HG03039 (cell line): ENCODE measurements around the gene CLEC16A.

Experiments used
- ATAC-seq: cut with Tn5 transposase; IDR thresholded peaks from one replicate; pipeline ENCODE4 v1.9.1; 2021; ENCODE audit warnings: mild to moderate bottlenecking, moderate library complexity; ENCODE audit not compliant: unreplicated experiment

Gene CLEC16A

DNA sequence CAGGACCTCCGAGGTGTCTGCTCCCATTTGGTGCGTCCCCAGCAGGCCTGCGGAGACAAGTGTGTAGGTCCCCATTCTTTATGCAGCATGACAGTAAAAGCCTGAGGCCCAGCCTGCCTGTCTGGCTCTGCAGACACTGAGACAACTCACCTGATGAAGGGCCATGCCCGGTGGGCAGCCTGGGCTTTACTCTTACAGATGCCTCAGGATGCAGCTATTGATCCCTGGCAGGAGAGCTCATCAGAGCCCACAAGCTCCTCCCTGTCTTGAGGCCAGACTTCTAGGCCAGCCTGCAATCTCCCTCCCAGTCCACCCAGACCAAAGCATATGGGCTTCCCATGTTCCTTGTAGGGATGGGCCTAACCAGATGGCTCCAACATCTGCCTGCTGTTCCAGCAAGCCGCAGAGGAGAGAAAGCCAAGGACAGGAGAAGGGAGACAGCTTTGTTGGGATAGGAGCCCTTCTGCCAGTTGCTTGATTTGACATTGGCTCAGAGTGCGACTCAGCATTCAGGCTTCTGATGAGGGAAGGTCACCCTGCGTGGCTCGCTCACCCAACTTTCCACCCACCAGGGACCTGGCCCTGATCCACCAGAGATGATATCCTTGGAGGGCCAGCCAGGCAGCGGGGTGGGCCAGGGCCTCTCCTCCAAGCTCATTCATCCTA, 224.2 kb downstream of the CLEC16A start:
- ATAC-seq = no peak

DNA sequence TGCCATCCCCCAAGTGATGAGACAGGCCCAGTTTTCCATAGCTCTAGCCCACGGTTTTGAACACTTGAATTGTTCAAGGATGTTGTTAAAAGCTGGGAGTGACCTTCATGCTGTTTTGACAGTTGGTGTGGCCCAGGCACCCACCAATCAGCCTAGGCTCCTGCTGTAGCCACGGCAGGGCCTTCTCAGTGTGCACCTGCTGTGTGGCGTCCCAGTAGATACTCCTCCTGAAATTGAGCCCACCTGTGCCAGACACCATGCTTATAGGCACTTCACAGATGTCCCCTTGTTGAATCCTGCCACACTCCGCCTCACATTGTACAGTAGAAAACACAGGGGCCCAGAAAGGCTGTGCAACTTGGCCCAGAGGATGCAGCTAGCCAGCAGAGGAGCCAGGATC, 225.3 kb downstream of the CLEC16A start:
- ATAC-seq = no peak

DNA sequence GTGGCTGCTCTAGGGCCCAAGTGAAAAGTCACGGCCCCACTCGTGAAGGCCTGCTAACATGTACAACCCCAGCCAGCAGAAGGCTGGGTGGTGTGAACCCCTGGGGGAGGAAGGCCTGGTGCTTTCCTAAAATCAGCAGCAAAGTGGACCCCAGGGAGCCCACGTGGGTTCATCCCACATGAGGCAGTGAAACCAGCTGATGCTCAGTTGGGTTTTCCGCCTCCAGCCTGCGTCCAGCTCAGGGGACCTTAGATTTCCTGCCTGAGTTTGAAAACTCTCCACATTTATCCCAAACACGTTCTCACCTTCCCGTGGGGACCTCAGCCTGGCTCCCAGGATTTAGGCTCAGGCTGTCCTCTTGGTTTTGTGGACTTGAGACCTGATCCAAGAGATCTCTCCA, 225.8 kb downstream of the CLEC16A start:
- no peak for ATAC-seq

DNA sequence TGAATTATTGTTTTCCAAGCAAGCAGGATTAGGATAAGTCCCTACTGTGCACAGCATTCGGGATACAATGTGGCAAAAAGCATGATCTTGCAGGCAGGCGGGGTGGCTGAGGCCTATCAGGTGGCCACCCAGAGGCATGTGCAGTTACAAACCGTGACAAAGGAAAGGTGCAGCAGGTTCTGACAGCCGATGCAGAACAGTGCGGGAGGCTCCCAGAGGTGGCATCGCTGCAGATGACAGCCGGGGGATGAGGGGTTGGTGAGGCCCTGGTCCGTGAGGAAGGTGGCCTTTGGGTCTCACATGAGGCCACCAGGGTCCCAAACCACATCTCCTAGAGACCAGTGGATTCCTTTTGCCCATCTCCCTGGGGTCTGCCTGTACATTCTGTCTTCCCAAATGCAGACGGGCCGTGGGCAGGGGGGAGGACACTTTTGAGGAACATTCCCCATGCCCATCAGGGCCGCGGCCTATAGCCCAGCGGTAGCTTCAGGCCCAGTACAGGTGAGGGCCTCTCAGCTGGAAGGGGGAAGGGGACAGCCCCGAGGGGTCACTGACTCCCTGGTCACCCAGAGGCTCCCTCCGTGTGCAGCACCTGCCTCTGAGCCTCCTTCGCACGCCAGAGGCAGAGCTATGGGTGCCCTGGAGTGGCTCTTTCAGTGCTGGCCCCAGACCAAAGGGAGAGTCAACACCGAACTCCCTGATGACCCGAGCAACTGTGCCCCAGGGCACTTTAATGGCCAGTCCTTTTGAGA, 226.5 kb downstream of the CLEC16A start:
- no peak for ATAC-seq

DNA sequence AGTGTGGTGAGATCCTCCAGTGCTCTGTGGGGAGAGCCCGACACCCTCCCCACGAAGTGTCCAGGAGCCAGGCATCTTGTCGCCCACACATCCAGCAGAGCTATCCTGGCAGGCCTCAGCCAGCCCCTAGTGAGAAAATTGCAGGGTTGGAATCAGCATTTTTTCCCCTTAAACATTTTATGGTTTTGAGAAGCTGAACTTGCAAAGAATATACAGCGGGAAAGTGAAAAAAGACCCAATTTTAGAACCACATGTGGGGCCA, 227.0 kb downstream of the CLEC16A start:
- ATAC-seq = no peak

DNA sequence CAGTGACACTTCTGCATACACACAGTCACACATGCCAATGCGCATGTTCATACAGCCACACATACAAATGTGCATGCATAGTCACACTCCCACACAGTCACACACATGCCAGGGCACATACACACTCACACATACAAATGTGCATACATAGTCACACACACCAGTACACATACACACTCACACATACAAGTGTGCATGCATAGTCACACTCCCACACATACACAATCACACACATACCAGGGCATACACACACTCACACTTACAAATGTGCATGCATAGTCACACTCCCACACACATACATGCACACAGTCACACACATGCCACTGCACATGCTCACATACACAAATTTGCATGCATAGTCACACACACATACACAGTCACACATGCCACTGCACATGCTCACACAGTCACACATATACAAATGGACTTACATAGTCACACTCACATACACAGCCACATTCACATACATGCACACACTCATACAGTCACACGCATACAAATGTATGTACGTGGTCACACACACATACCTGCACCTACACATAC, 227.5 kb downstream of the CLEC16A start:
- ATAC-seq = no peak

DNA sequence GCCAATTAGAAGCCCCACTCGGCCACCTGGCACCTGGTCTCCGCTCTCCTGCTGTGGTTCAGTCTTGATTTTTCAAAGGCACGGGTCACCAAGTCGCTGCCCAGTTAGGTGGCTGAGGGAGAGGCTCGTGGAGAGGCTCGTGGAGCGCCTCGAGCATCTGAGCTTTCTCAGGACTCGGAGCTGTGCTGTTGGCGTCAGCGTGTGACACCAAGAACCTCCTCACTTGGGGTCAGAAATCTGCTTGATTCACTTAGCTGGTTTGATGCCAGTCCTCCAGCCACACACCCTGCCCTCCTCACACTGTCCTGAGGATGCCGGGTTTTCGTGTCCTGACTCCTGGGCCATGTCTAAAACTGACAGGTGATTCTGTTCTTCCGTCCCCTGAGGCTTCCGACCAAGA, 229.1 kb downstream of the CLEC16A start:
- no peak for ATAC-seq

DNA sequence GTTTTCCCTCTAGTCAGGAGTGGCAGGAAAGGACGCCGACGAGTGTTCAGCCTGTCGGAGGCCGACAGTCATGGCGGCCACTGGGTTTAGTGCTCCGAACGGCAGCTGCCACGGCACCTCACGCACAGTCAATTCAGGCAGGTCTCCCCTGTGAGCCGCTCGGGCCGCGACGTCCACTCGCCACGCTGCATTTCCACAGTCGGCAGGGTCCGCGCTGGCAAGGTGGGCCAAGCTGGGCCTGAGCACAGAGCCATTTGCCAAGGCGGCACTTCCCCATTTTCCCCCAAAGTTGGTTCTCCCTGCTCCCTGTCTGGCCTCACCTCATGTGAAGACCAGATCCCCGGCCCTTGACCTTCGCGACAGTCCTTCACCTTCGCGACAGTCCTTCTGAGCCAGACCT, 229.8 kb downstream of the CLEC16A start:
- no peak for ATAC-seq

DNA sequence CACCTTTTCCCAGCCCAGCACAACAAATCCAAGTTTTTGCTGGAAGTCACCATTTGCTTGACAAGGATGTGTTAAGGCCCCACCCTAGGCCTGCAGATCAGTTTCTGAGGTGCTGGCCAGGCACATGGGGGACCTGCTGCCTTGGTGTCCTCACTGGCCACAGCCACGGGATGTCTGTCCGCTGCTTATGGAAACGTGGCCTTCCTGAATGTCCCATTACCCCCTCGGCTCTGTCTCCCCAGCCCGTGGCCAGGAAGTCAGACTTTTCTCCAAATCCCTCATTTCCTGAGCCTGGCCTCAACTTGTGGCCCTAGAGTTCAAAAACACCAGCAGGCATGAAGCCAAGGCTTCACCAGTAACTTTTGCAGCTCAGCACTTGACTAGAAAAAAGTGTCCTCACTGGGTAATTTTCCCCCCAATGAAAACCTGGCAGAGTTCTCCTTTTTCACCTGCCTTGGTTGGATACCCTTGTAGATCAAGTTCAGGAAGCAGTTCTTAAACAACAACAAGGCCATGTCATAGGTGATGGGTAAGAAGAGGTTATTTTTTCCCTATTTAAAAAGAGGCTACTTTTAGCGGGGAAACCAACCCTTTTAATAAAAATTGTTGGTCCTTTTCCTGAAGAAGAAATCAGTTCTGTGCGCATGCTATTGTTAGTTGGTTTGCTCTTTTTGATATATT, 230.9 kb downstream of the CLEC16A start:
- ATAC-seq = no peak

DNA sequence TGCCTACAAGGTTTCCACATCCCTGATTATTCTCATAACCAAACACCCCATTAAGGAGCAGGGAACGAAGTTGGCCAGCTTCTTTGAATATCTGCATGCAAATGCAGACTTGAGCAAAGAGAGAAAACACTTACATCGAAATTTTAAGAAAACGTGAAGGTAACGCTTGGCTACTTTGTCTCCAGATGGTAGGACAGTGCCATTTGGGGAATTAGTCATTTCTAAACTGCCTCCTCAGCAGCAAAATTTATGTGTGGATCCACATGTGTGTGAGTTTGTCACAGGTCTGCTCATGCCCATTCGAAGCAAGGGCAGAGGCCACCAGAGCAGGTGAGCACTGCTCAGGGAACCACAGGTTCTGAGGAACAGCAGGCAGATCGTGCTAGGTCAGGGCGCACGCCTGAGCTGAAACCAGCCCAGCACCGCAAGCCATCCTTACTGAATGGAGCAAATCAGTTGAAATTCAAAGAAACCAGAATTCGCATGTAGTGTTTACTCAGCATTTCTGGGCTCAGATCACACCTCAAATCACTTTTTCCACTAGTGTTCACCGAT, 231.5 kb downstream of the CLEC16A start:
- no peak for ATAC-seq

DNA sequence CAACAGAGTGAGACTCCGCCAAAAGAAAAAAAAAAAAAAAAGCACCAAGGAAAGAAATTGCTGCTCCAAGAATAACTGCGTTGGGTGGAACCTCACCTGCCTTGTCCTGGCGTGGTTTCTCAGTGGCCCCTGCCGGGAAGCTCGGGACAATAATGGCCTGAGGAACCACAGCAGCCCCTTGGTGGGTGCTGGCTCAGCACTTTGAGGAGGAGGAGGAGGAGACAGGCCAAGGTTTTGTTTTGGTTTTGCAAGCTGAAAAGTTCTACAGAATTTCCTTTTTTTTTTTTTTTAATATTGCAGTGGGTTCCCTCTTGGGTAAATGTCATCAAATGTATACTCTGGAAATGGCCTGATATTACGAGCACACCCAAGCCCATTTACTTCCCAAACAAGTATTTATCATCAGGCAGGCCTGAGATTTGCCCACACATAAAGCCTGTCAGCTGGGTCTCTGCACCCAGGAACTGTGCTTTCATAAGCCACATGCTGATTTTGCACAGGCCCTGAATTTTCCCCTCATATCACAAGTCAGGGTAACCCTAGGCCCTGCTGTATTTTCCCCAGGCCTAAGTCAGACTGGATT, 233.3 kb downstream of the CLEC16A start:
- no peak for ATAC-seq

DNA sequence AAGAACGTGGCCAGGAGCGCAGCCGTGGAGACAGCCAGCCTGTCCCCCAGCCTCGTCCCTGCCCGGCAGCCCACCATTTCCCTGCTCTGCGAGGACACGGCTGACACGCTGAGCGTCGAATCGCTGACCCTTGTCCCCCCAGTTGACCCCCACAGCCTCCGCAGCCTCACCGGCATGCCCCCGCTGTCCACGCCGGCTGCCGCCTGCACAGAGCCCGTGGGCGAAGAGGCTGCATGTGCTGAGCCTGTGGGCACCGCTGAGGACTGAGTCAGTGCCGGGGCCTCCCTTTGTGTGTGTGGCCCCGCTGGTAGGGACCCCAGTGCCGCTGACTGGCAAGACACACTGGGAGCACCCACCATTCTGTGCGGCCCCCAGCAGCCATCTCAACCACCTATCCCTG, 234.1 kb downstream of the CLEC16A start:
- no peak for ATAC-seq

DNA sequence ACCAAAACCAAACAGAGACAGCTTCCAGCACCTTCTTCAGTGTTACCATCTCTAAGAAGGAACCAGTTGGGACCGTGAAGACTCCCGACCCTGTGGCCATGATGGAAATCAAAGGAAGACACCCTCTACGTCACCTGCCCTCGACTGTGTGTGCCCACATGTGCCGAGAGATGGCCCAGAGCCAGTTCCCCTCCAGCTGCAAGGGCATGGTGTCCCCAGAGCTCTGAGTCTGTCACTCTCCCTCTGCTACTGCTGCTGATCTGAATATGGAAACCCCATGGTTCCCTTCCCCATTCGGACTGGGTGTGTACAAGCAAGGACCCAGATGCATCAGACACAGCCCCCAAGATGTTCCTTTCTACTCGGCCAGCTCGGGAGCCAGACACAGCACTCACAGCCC, 235.2 kb downstream of the CLEC16A start:
- no peak for ATAC-seq

DNA sequence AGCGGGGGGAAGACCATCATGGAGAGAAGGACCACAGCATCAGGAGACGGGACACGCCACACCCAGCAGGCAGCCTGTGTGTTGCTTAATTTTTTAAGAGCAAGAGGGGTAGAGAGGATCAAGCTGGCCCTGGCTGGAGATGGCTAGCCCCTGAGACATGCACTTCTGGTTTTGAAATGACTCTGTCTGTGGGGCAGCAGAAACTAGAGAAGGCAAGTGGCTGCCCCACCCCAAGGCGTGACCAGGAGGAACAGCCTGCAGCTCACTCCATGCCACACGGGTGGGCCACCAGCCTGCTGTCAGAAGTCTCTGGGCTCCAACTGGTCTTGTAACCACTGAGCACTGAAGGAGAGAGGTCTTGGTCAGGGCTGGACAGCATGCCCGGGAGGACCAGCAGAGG, 236.1 kb downstream of the CLEC16A start:
- no peak for ATAC-seq

DNA sequence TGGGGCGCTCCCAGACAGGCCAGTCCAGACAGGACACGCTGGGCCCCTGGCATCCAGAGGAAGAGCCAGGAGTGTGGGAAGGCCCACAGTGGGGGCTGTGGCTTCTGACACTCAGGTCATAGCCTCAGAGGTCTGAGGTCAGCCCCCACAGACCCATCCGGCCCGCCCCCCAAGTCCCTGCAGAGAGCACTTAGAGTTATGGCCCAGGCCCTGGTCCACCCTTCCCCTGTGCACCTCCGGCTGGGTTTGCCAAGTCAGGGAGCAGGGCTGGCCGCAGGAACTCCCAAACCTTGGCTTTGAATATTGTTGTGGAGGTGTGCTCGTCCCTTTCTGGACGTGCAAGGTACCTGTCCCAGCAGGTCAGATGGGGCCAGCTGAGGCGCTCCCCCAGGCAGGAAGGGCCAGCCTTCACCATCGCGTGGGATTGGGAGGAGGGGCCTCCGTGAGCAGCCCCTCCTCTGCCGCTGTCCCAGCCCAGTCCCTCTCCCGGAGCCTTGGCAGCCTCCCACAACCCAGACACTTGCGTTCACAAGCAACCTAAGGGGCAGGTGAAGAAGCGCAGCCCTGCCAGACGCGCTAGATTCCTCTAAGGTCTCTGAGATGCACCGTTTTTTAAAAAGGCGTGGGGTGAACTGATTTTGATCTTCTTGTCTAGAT, 237.0 kb downstream of the CLEC16A start:
- no peak for ATAC-seq

DNA sequence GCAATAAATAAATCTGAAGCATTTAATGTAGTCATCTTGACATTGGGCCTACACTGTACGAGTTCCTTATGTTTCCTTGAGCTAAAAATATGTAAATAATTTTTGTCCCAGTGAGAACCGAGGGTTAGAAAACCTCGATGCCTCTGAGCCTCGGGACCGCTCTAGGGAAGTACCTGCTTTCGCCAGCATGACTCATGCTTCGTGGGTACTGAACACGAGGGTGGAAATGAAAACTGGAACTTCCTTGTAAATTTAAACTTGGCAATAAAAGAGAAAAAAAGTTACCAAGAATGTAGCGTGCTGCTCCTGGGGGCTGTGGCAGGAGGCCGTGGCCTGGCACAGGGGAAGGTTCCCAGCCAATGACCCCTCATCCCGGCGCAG, 237.5 kb downstream of the CLEC16A start:
- no peak for ATAC-seq

DNA sequence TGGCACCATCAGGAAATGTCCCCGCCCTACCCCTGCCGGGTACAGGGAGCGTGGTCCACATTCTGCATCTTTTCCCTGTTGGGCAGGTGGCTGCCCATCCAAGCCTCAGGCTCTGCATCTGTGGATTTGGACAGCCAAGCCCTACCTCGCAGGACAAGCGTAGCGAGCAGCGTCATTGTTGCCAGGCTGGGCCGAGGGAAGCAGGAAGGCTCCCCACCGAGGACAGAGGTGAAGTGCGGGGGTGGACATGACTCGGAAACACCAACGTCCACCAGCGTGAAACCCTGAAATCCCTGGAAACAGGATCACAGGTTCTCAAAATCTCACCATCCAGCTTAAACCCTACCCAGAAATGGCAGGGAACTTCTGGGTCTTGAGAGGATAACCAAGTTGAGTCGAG, 238.0 kb downstream of the CLEC16A start:
- no peak for ATAC-seq

DNA sequence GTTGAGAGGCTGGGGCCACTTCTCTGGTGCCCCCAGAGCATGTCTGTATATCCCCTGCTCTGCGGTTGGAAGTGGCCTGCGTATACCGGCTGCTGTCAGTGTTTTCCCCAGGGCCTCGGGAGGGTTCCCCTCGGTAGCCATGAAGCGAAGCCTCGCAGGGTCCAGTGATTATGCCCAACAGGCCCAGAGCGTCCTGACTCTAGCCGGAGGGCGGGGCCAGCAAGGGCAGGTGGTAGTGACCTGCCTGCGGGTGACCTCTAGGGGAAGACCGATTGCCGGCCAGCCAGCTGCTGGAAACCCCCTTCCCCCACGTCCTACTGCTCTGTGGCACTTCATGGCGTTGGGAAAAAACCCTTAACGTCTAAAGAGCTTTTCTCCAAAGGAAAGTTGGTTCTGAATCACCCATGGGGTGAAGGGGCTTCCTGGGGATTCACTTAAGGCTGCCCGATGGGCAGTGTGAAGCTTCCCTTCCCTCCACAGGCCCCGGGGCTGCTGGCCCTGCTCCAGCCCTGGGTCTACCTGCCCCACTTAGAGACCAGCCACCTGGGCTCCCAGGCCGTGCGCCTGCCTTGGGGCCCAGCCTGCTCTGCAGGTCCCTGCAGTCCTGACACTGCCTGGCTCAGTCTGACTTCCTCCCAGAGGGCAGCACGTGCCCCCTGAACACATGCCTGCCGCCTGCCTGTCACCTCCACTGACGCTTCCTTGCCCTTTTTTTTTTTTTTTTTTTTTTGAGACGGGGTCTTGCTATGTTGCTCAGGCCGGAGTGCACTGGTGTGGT, 238.9 kb downstream of the CLEC16A start:
- ATAC-seq = no peak

DNA sequence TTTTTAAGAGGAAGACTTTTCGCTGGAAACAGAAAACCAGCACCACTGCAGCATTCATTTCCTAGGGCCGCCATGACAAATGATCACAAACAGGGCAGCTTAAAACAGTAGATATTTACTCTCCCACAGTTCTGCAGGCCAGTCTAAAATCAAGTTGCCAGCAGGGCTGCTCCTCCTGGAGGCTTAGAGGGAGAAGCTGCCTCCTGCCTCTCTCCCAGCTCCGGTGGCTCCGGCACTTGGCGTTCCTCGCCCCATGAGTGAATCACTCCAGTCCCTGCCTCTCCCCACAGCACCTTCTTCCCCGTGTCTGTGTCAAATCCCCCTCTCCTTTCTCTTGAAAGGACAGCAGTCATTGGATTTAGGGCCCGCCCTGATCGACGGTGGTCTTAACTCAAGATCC, 239.6 kb downstream of the CLEC16A start:
- ATAC-seq = no peak

DNA sequence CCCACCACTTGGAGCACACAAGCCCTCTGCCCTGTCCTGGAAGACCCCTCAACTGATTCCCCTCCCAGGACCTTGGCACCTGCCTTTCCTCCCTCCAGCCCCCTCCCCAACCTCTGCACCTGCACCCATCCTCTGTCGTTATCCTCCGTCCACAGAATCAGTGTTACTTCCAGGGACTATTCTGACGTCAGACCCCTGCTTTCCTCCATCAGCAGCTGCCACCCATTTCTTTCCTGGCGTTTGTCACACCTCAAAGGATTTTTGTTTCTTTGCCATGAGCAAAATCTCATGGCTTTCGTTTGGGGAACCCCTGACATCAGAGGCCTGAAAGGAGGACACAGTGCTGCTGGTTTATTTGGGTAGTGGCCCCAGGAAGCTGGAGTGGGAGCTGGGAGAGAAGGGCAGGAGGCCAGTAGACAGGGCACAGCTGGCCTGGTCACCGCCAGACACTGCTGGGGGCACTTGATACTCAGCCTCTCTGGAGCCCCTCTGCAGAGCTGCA, 243.2 kb downstream of the CLEC16A start:
- ATAC-seq = no peak
